ENCODE measurements around the gene CCL3. TPM values are rescaled to one million over a fixed set of nuclear protein-coding genes. Genes with fewer than 3 reads are reported as not detected.
"Not testable (repeated sequence)": the region's sequence is repeated elsewhere in the genome, so short reads cannot be mapped to it uniquely, and the experiment has no call there.

The CCL3 gene
- polyA plus RNA-seq, 1 of the 3 experiments (the other 2 are of a cell fraction) = not detected

DNA sequence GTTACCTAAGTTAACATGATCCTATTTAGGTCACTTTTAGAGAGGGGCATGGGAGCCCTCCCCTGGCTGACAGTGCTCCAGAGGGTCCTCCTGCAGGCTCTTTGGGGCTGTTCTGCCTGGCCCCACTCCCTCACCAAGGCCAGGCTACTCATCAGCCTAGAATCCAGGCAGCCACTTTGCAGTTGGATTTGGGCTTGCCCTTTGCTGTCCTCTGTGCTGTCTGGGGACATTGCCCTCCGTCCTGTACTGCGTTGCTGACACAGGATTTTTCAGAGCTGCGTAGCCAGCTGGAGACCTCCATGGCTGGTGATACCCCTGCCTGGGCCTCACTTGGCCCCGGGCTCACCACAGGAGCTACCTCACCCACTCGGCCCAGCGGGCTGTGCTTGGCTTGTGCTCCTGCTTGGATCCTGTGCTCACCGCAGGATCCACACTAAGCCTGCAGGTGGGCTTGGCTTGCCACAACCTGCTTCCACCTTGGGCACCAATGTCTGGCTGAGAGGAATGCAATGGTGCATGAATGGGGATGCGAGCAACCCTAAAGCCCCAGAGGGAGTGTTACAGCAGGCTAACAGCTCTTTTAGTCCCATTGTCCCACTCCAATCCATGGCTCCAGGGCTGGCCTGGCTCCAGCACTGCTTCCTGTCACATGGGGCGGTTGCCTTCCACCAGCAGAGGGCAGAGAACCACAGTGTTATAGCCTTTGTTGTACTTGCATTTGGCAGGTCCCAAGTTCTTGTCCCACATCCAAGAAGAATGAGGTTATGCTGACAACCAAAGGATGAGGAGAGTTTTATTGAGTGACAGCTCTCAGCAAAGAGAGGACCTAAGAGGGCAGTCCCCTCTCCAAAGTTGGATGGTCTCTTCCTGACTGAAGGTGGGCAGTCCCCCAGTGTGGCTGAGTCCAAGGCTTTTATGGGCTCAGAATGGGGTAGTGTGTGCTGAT is 35.2 kb upstream of the CCL3 start:
- no peak overlapping the region for H3K9ac ChIP-seq
- no peak for DNase-seq
- H3K79me2 ChIP-seq (ENCODE audit: insufficient read depth) = no peaks in the 10 kb centered on the region
- H3K4me1 ChIP-seq (ENCODE audit: control insufficient read depth in 1 of 2, insufficient read depth in 2 of 2, low read depth in 1 of 2, low read length in 1 of 2) = no peaks in the 10 kb centered on the region
- H3K27ac ChIP-seq (ENCODE audit: low read depth in 2 of 2, low read length in 1 of 2) = no peak overlapping the region
- no peaks in the 10 kb centered on the region for H3K36me3 ChIP-seq (replicated peaks in 1 of 2; ENCODE audit: control insufficient read depth in 1 of 2, insufficient read depth in 2 of 2, low read length in 1 of 2)
- H3K27me3 ChIP-seq (ENCODE audit: insufficient read depth) = no peaks in the 10 kb centered on the region
- POLR2A ChIA-PET = no interaction called here
- CTCF ChIA-PET = no interaction called here
- no peak overlapping the region for H3K4me2 ChIP-seq
- no peaks in the 10 kb centered on the region for H3K9me3 ChIP-seq
- no peaks in the 10 kb centered on the region for H3K9me2 ChIP-seq
- no peaks in the 10 kb centered on the region for H4K20me1 ChIP-seq (ENCODE audit: insufficient read depth)
- no peak overlapping the region for H3K4me3 ChIP-seq (ENCODE audit: low read depth in 2 of 2, low read length in 1 of 2)
- no peaks in the 10 kb centered on the region for H3F3A ChIP-seq (replicated peaks; ENCODE audit: insufficient read depth)
- TF ChIP-seq GATA2 (CRISPR knock-in tag; IDR thresholded peaks at IDR 0.05) = no peak
- no peak for TF ChIP-seq EP300 (IDR thresholded peaks at IDR 0.05; ENCODE audit: borderline replicate concordance in 1 of 2, low read depth in 1 of 2, low read length in 1 of 2)
- TF ChIP-seq FOSL2 (IDR thresholded peaks at IDR 0.05; ENCODE audit: borderline replicate concordance, low read depth) = no peak
- no peak for TF ChIP-seq NFIC (IDR thresholded peaks at IDR 0.05; ENCODE audit: borderline replicate concordance)
- TF ChIP-seq SIN3A (IDR thresholded peaks at IDR 0.05; ENCODE audit: borderline replicate concordance, low read depth, low read length) = no peak
- no peak for TF ChIP-seq ZBTB33 (IDR thresholded peaks at IDR 0.05; ENCODE audit: borderline replicate concordance, low read depth)
- TF ChIP-seq JUND (IDR thresholded peaks at IDR 0.05) = no peak
- TF ChIP-seq PBX3 (IDR thresholded peaks at IDR 0.05) = no peak
- no peak for TF ChIP-seq MEF2A (IDR thresholded peaks at IDR 0.05; ENCODE audit: borderline replicate concordance, low read depth)
- TF ChIP-seq RXRA (IDR thresholded peaks at IDR 0.05; ENCODE audit: borderline replicate concordance, low read depth) = no peak
- TF ChIP-seq NRF1 (IDR thresholded peaks at IDR 0.05; ENCODE audit: low read depth, low read length) = no peak
- no peak overlapping the region for H2AFZ ChIP-seq (ENCODE audit: low read depth)
- 6% methylated on average over 6 of the region's 9 CpGs for WGBS (ENCODE audit: low lambda C conversion rate)

- DNase-seq = no peak
- POLR2A ChIA-PET = no interaction called here
- Histone ChIP-seq H3K9me3 (no peaks in the 10 kb centered on the region), H3K4me2 (no peak overlapping the region), H3K79me2 (ENCODE audit: insufficient read depth) (no peaks in the 10 kb centered on the region), H3F3A (replicated peaks; ENCODE audit: insufficient read depth) (no peaks in the 10 kb centered on the region), H2AFZ (ENCODE audit: low read depth) (no peak overlapping the region), H3K4me1 (ENCODE audit: control insufficient read depth in 1 of 2, insufficient read depth in 2 of 2, low read depth in 1 of 2, low read length in 1 of 2) (no peaks in the 10 kb centered on the region), H3K27ac (ENCODE audit: low read depth in 2 of 2, low read length in 1 of 2) (no peak overlapping the region), H3K36me3 (replicated peaks in 1 of 2; ENCODE audit: control insufficient read depth in 1 of 2, insufficient read depth in 2 of 2, low read length in 1 of 2) (no peaks in the 10 kb centered on the region), H3K9me2 (no peaks in the 10 kb centered on the region), H3K4me3 (ENCODE audit: low read depth in 2 of 2, low read length in 1 of 2) (no peak overlapping the region), H4K20me1 (ENCODE audit: insufficient read depth) (no peaks in the 10 kb centered on the region), H3K9ac (no peak overlapping the region), H3K27me3 (ENCODE audit: insufficient read depth) (no peaks in the 10 kb centered on the region)
- CTCF ChIA-PET = interaction anchor here (1.4 kb wide), 1 partner anchor 51 kb away, joined by 4 read pairs; no protein-coding TSS in a partner anchor
- WGBS (ENCODE audit: low lambda C conversion rate) = 15% methylated on average over 2 of the region's 2 CpGs
- TF ChIP-seq YY1 (IDR thresholded peaks at IDR 0.05; ENCODE audit: low read depth) (no peak), TEAD4 (IDR thresholded peaks at IDR 0.05; ENCODE audit: borderline replicate concordance, insufficient read depth) (no peak), USF2 (IDR thresholded peaks at IDR 0.05; ENCODE audit: borderline replicate concordance, low read depth, low read length) (no peak), CHD2 (IDR thresholded peaks at IDR 0.05; ENCODE audit: low read length, partially characterized antibody) (no peak), EP300 (IDR thresholded peaks at IDR 0.05; ENCODE audit: borderline replicate concordance in 1 of 2, low read depth in 1 of 2, low read length in 1 of 2) (no peak), FOXM1 (IDR thresholded peaks at IDR 0.05; ENCODE audit: low read depth) (no peak)
Observed at GRCh38 chr17:36123431-36123830, 33.5 kb upstream of the CCL3 start.

GRCh38 chr17:36121099-36121498 is 31.2 kb upstream of the CCL3 start:
- POLR2A ChIA-PET; H3F3A ChIP-seq (replicated peaks; ENCODE audit: insufficient read depth); H3K79me2 ChIP-seq (ENCODE audit: insufficient read depth); H3K27ac ChIP-seq (ENCODE audit: low read depth in 2 of 2, low read length in 1 of 2); H3K27me3 ChIP-seq (ENCODE audit: insufficient read depth); H3K4me1 ChIP-seq (ENCODE audit: control insufficient read depth in 1 of 2, insufficient read depth in 2 of 2, low read depth in 1 of 2, low read length in 1 of 2); H3K9ac ChIP-seq; CTCF ChIA-PET; H3K9me3 ChIP-seq; H3K36me3 ChIP-seq (replicated peaks in 1 of 2; ENCODE audit: control insufficient read depth in 1 of 2, insufficient read depth in 2 of 2, low read length in 1 of 2); H2AFZ ChIP-seq (ENCODE audit: low read depth); DNase-seq; H3K4me3 ChIP-seq (ENCODE audit: low read depth in 2 of 2, low read length in 1 of 2); H4K20me1 ChIP-seq (ENCODE audit: insufficient read depth); H3K9me2 ChIP-seq; H3K4me2 ChIP-seq: not testable (repeated sequence)
- WGBS (ENCODE audit: low lambda C conversion rate) = 6% methylated on average over 6 of the region's 6 CpGs

All from SK-N-SH (cell line).